GM23338 (cell line): Measurements from ENCODE around the gene DCAF17. TPM values are rescaled to one million over a fixed set of nuclear protein-coding genes. Genes with fewer than 3 reads are reported as not detected.

Experiments
- ATAC-seq: fragments of 200-7000 bp; cut with Tn5 transposase; 3 replicates; pipeline ENCODE4 v1.9.1; 2020
- DNase-seq: peaks from one replicate; pipeline ENCODE4 v3.0.0-alpha.2; 2015; ENCODE audit warnings: low spot score
- H2AFZ ChIP-seq: fragments of 200-600 bp; sonication (generic); 2 replicates; pipeline ENCODE4 v1.8.0; 2016; ENCODE audit warnings: antibody characterized with exemption, mild to moderate bottlenecking, moderate library complexity
- H3F3A ChIP-seq: fragments of 200-600 bp; sonication (generic); replicated peaks from 2 replicates; pipeline ENCODE4 v1.8.0; 2017; ENCODE audit warnings: antibody characterized with exemption, mixed run types, low read depth
- H3K27ac ChIP-seq: fragments of 200-600 bp; sonication (generic); 2 replicates; pipeline ENCODE4 v1.6.1; 2016; ENCODE audit warnings: low read depth
- H3K27me3 ChIP-seq: fragments of 200-600 bp; sonication (generic); 2 replicates; pipeline ENCODE4 v1.8.0; 2016; ENCODE audit warnings: mild to moderate bottlenecking, mixed run types, moderate library complexity; ENCODE audit not compliant: insufficient read depth
- H3K36me3 ChIP-seq: fragments of 200-600 bp; sonication (generic); 2 replicates; pipeline ENCODE4 v1.8.0; 2016; ENCODE audit warnings: mild to moderate bottlenecking; ENCODE audit not compliant: insufficient read depth
- H3K4me1 ChIP-seq: fragments of 200-600 bp; sonication (generic); 2 replicates; pipeline ENCODE4 v1.8.0; 2016; ENCODE audit warnings: mild to moderate bottlenecking, moderate library complexity; ENCODE audit not compliant: insufficient read depth
- H3K4me2 ChIP-seq: fragments of 200-600 bp; sonication (generic); 2 replicates; pipeline ENCODE4 v1.7.1; 2017; ENCODE audit warnings: mixed run types
- H3K4me3 ChIP-seq: fragments of 200-600 bp; sonication (generic); 2 replicates; pipeline ENCODE4 v1.6.1; 2016; ENCODE audit warnings: mixed run types
- H3K79me2 ChIP-seq: fragments of 200-600 bp; sonication (generic); replicated peaks from 2 replicates; pipeline ENCODE4 v1.8.0; 2017; ENCODE audit warnings: mild to moderate bottlenecking; ENCODE audit not compliant: insufficient read depth
- H3K9me2 ChIP-seq: fragments of 200-600 bp; sonication (generic); 2 replicates; pipeline ENCODE4 v1.8.0; 2017; ENCODE audit not compliant: insufficient read depth
- H4K20me1 ChIP-seq: fragments of 200-600 bp; sonication (generic); replicated peaks from 2 replicates; pipeline ENCODE4 v1.8.0; 2017; ENCODE audit warnings: mild to moderate bottlenecking; ENCODE audit not compliant: insufficient read depth
- H3K27ac Mint-ChIP-seq: 2 replicates; pipeline ENCODE4 v1.8.0; 2020; ENCODE audit warnings: inconsistent platforms, mild to moderate bottlenecking, moderate library complexity, mixed read lengths
- H3K27me3 Mint-ChIP-seq: 3 replicates; pipeline ENCODE4 v1.8.0; 2022; ENCODE audit warnings: low read depth, mild to moderate bottlenecking, moderate library complexity, mixed read lengths, inconsistent platforms; ENCODE audit not compliant: insufficient read depth, poor library complexity
- H3K36me3 Mint-ChIP-seq: 3 replicates; pipeline ENCODE4 v1.8.0; 2021; ENCODE audit warnings: low read depth, mild to moderate bottlenecking, inconsistent platforms, moderate library complexity, mixed read lengths
- H3K4me1 Mint-ChIP-seq: 3 replicates; pipeline ENCODE4 v1.8.0; 2020; ENCODE audit warnings: mild to moderate bottlenecking, inconsistent platforms, mixed read lengths
- H3K4me3 Mint-ChIP-seq: 3 replicates; pipeline ENCODE4 v1.8.0; 2021; ENCODE audit warnings: moderate library complexity, mild to moderate bottlenecking, inconsistent platforms, mixed read lengths
- H3K9me3 Mint-ChIP-seq: 3 replicates; pipeline ENCODE4 v1.8.0; 2020; ENCODE audit warnings: moderate library complexity, mild to moderate bottlenecking, inconsistent platforms, mixed read lengths
- EZH2phosphoT487 ChIP-seq: fragments of 200-600 bp; sonication (generic); IDR thresholded peaks from one replicate; pipeline ENCODE4 v1.8.1; 2018; ENCODE audit warnings: antibody characterized with exemption; ENCODE audit not compliant: unreplicated experiment
- ZNF114 ChIP-seq: fragments of 250-450 bp; sonication (Bioruptor Pico); IDR thresholded peaks from 2 replicates; pipeline ENCODE4 v1.5.0; 2020; ENCODE audit warnings: mild to moderate bottlenecking, moderate library complexity
- ZNF331 ChIP-seq: fragments of 250-450 bp; sonication (Bioruptor Pico); IDR thresholded peaks from 2 replicates; pipeline ENCODE4 v1.5.0; 2020; ENCODE audit warnings: low read depth, mild to moderate bottlenecking, moderate library complexity
- polyA plus RNA-seq: library from polyadenylated mRNA; unstranded; fragments of >200 nt; fragmentation: Nextera tagmentation; extraction: Ambion mirVana; gene quantifications from 2 replicates; pipeline ENCODE4 v1.2.1, GENCODE V29; 2016
- total RNA-seq: library from RNA; depleted of rRNA; stranded (reverse); fragments of >200 nt; shearing (Covaris generic); gene quantifications from 2 replicates; pipeline ENCODE4 v1.2.3, GENCODE V29; 2014
- TF ChIP-seq, protein P1 (sequence below): fragments of 250-450 bp; sonication (Bioruptor Pico); IDR thresholded peaks from 2 replicates; pipeline ENCODE4 v1.5.0; 2020; ENCODE audit warnings: mild to moderate bottlenecking, moderate library complexity
- TF ChIP-seq, protein P2 (sequence below): IDR thresholded peaks from one replicate; pipeline ENCODE4 v1.6.1; 2018; ENCODE audit warnings: antibody characterized with exemption; ENCODE audit not compliant: unreplicated experiment

DCAF17 gene
- total and polyA plus RNA-seq, 2 experiments from 2014 or later: 11.0 to 37.3 TPM

GRCh38 chr2:171479154-171479814 is 45.3 kb downstream of the DCAF17 start (continued):
- TF ChIP-seq, protein P1, sequence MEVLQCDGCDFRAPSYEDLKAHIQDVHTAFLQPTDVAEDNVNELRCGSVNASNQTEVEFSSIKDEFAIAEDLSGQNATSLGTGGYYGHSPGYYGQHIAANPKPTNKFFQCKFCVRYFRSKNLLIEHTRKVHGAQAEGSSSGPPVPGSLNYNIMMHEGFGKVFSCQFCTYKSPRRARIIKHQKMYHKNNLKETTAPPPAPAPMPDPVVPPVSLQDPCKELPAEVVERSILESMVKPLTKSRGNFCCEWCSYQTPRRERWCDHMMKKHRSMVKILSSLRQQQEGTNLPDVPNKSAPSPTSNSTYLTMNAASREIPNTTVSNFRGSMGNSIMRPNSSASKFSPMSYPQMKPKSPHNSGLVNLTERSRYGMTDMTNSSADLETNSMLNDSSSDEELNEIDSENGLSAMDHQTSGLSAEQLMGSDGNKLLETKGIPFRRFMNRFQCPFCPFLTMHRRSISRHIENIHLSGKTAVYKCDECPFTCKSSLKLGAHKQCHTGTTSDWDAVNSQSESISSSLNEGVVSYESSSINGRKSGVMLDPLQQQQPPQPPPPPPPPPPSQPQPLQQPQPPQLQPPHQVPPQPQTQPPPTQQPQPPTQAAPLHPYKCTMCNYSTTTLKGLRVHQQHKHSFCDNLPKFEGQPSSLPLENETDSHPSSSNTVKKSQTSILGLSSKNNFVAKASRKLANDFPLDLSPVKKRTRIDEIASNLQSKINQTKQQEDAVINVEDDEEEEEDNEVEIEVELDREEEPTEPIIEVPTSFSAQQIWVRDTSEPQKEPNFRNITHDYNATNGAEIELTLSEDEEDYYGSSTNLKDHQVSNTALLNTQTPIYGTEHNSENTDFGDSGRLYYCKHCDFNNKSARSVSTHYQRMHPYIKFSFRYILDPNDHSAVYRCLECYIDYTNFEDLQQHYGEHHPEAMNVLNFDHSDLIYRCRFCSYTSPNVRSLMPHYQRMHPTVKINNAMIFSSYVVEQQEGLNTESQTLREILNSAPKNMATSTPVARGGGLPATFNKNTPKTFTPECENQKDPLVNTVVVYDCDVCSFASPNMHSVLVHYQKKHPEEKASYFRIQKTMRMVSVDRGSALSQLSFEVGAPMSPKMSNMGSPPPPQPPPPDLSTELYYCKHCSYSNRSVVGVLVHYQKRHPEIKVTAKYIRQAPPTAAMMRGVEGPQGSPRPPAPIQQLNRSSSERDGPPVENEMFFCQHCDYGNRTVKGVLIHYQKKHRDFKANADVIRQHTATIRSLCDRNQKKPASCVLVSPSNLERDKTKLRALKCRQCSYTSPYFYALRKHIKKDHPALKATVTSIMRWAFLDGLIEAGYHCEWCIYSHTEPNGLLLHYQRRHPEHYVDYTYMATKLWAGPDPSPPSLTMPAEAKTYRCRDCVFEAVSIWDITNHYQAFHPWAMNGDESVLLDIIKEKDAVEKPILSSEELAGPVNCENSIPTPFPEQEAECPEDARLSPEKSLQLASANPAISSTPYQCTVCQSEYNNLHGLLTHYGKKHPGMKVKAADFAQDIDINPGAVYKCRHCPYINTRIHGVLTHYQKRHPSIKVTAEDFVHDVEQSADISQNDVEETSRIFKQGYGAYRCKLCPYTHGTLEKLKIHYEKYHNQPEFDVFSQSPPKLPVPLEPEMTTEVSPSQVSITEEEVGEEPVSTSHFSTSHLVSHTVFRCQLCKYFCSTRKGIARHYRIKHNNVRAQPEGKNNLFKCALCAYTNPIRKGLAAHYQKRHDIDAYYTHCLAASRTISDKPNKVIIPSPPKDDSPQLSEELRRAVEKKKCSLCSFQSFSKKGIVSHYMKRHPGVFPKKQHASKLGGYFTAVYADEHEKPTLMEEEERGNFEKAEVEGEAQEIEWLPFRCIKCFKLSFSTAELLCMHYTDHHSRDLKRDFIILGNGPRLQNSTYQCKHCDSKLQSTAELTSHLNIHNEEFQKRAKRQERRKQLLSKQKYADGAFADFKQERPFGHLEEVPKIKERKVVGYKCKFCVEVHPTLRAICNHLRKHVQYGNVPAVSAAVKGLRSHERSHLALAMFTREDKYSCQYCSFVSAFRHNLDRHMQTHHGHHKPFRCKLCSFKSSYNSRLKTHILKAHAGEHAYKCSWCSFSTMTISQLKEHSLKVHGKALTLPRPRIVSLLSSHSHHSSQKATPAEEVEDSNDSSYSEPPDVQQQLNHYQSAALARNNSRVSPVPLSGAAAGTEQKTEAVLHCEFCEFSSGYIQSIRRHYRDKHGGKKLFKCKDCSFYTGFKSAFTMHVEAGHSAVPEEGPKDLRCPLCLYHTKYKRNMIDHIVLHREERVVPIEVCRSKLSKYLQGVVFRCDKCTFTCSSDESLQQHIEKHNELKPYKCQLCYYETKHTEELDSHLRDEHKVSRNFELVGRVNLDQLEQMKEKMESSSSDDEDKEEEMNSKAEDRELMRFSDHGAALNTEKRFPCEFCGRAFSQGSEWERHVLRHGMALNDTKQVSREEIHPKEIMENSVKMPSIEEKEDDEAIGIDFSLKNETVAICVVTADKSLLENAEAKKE: no peak
- no peak for TF ChIP-seq ZNF331 (CRISPR knock-in tag)
- TF ChIP-seq, protein P2, sequence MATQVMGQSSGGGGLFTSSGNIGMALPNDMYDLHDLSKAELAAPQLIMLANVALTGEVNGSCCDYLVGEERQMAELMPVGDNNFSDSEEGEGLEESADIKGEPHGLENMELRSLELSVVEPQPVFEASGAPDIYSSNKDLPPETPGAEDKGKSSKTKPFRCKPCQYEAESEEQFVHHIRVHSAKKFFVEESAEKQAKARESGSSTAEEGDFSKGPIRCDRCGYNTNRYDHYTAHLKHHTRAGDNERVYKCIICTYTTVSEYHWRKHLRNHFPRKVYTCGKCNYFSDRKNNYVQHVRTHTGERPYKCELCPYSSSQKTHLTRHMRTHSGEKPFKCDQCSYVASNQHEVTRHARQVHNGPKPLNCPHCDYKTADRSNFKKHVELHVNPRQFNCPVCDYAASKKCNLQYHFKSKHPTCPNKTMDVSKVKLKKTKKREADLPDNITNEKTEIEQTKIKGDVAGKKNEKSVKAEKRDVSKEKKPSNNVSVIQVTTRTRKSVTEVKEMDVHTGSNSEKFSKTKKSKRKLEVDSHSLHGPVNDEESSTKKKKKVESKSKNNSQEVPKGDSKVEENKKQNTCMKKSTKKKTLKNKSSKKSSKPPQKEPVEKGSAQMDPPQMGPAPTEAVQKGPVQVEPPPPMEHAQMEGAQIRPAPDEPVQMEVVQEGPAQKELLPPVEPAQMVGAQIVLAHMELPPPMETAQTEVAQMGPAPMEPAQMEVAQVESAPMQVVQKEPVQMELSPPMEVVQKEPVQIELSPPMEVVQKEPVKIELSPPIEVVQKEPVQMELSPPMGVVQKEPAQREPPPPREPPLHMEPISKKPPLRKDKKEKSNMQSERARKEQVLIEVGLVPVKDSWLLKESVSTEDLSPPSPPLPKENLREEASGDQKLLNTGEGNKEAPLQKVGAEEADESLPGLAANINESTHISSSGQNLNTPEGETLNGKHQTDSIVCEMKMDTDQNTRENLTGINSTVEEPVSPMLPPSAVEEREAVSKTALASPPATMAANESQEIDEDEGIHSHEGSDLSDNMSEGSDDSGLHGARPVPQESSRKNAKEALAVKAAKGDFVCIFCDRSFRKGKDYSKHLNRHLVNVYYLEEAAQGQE: no peak
- no peak for TF ChIP-seq ZNF114 (CRISPR knock-in tag)

DNA sequence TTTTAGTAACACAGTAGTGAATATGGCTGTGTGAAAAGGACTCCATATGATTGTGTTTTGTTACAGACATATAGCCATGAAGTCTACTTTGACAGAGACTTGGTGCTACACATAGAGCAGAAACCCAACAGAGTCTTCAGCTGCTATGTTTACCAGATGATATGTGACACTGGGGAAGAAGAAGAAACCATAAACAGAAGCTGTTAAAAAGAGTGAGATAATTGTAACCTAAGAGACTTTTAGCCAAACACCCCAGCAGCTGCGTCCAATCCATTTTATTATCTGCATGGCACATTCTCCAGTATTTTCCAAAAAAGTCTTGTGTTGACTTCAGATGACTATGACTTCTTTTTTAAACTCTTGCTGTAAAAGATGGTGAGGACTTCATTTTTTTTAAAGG is 46.9 kb downstream of the DCAF17 start:
- Mint-ChIP-seq H3K27me3 (no peaks in the 10 kb centered on the region), H3K9me3 (no peaks in the 10 kb centered on the region), H3K27ac (no peak overlapping the region), H3K4me1 (peaks cover 22% of the 10 kb centered on the region; the same call in 2 of the 3 replicates), H3K4me3 (no peak overlapping the region), H3K36me3 (peaks cover 15% of the 10 kb centered on the region; the same call in 2 of the 3 replicates)
- H3K27me3 ChIP-seq: no peaks in the 10 kb centered on the region
- peaks cover 7% of the 10 kb centered on the region; the same call in 1 of the 2 replicates for H3K4me1 ChIP-seq
- no peak overlapping the region for H3K4me3 ChIP-seq
- no peaks in the 10 kb centered on the region for H3K36me3 ChIP-seq
- no peak overlapping the region for H2AFZ ChIP-seq
- no peak for ATAC-seq
- H3K27ac ChIP-seq: no peak overlapping the region; the same call in 1 of the 2 replicates
- no peaks in the 10 kb centered on the region for H3F3A ChIP-seq
- no peak overlapping the region for H3K4me2 ChIP-seq
- no peaks in the 10 kb centered on the region for H3K79me2 ChIP-seq
- no peaks in the 10 kb centered on the region for H3K9me2 ChIP-seq
- H4K20me1 ChIP-seq: no peaks in the 10 kb centered on the region
- DNase-seq: no peak
- TF ChIP-seq EZH2phosphoT487 (no peak), ZNF114 (CRISPR knock-in tag) (no peak)
